OCI-LY3 (cell line): ENCODE measurements around the gene PKHD1.

Experiments
- H2AFZ ChIP-seq: fragments of 200-600, 300-600 bp; shearing (Covaris generic); 2 replicates; pipeline ENCODE4 v1.6.0; 2014; ENCODE audit warnings: antibody characterized with exemption, low read depth, low read length
- H3K27ac ChIP-seq: fragments of 200-600, 300-600 bp; sonication (generic); 2 replicates; pipeline ENCODE4 v1.5.1; 2014; ENCODE audit warnings: mild to moderate bottlenecking, low read length, moderate library complexity, mixed read lengths
- H3K27me3 ChIP-seq: fragments of 200-600, 300-600 bp; sonication (generic); 2 replicates; pipeline ENCODE4 v1.6.1; 2014; ENCODE audit warnings: low read depth, low read length, mixed read lengths
- H3K36me3 ChIP-seq: fragments of 200-600, 300-600 bp; sonication (generic); replicated peaks from 2 replicates; pipeline ENCODE3; 2014; ENCODE audit warnings: low read depth, low read length, mixed read lengths
- H3K4me1 ChIP-seq: fragments of 300-600, 200-600 bp; sonication (generic); 2 replicates; pipeline ENCODE4 v1.6.1; 2014; ENCODE audit warnings: low read length, mixed read lengths
- H3K4me2 ChIP-seq: fragments of 200-600, 300-600 bp; sonication (generic); 2 replicates; pipeline ENCODE4 v1.6.1; 2014; ENCODE audit warnings: low read length, mixed read lengths
- H3K4me3 ChIP-seq: fragments of 300-600, 200-600 bp; sonication (generic); 2 replicates; pipeline ENCODE4 v1.5.1; 2014; ENCODE audit warnings: antibody characterized with exemption, mild to moderate bottlenecking, low read length, moderate library complexity
- H3K79me2 ChIP-seq: fragments of 300-600, 200-600 bp; shearing (Covaris generic); 2 replicates; pipeline ENCODE4 v1.6.1; 2014; ENCODE audit warnings: mild to moderate bottlenecking, low read length, mixed read lengths
- H3K9ac ChIP-seq: fragments of 300-600, 200-600 bp; shearing (Covaris generic); 2 replicates; pipeline ENCODE4 v1.6.0; 2014; ENCODE audit warnings: mild to moderate bottlenecking, low read length, moderate library complexity
- H3K9me3 ChIP-seq: fragments of 200-600, 300-600 bp; shearing (Covaris generic); 2 replicates; pipeline ENCODE4 v1.6.1; 2014; ENCODE audit warnings: low read length, mixed read lengths; ENCODE audit not compliant: insufficient read depth
- H4K20me1 ChIP-seq: fragments of 200-600, 300-600 bp; sonication (generic); 2 replicates; pipeline ENCODE4 v1.6.1; 2016; ENCODE audit warnings: low read length, mixed read lengths; ENCODE audit not compliant: insufficient read depth
- CTCF ChIP-seq: fragments of 200-600, 300-600 bp; sonication (generic); IDR thresholded peaks from 2 replicates; pipeline ENCODE4 v1.5.1; 2014; ENCODE audit warnings: antibody characterized with exemption, low read length, low read depth
- EZH2phosphoT487 ChIP-seq: fragments of 200-600 bp; shearing (Covaris generic); IDR thresholded peaks from 2 replicates; pipeline ENCODE4 v1.6.1; 2018; ENCODE audit warnings: antibody characterized with exemption, mixed run types, low read depth

PKHD1 gene

DNA sequence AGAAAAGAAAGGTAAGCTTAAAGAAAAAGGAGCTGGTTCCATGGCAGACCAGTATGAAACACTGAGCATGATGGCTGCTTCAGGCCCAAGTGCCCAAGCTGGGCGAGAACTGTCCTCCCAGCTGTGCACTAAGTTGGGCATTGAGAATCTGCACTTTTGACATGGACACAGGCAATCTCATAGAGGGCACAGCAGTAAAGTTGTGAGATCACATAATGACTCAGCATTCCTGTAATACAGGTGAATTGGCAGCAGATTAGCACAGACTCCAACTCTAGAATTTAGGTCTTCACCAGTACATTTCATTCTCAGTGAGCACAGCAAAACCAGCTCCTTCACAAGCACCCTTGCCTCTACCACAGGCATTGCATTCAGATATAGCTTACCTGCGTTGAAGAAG lies 343.4 kb downstream of the PKHD1 start:
- Histone ChIP-seq H3K27me3 (no peaks in the 10 kb centered on the region), H2AFZ (no peak overlapping the region), H3K4me3 (no peak overlapping the region), H3K9me3 (no peaks in the 10 kb centered on the region), H3K27ac (no peak overlapping the region), H3K9ac (no peak overlapping the region), H3K4me2 (no peak overlapping the region), H3K36me3 (no peaks in the 10 kb centered on the region), H3K4me1 (peaks cover 6% of the 10 kb centered on the region; the same call in 1 of the 2 replicates), H4K20me1 (no peaks in the 10 kb centered on the region), H3K79me2 (no peaks in the 10 kb centered on the region)
- no peak for TF ChIP-seq CTCF
- no peak for TF ChIP-seq EZH2phosphoT487

GRCh38 chr6:51740658-51741057 lies 346.8 kb downstream of the PKHD1 start:
- no peak overlapping the region for H2AFZ ChIP-seq
- H3K4me1 ChIP-seq: no peaks in the 10 kb centered on the region
- H3K79me2 ChIP-seq: no peaks in the 10 kb centered on the region
- no peak overlapping the region for H3K4me2 ChIP-seq
- no peak overlapping the region for H3K9ac ChIP-seq
- H3K36me3 ChIP-seq: no peaks in the 10 kb centered on the region
- no peak for TF ChIP-seq CTCF
- TF ChIP-seq EZH2phosphoT487: no peak
- no peaks in the 10 kb centered on the region for H3K27me3 ChIP-seq
- no peak overlapping the region for H3K27ac ChIP-seq
- no peaks in the 10 kb centered on the region for H3K9me3 ChIP-seq
- H3K4me3 ChIP-seq: no peak overlapping the region
- no peaks in the 10 kb centered on the region for H4K20me1 ChIP-seq

DNA sequence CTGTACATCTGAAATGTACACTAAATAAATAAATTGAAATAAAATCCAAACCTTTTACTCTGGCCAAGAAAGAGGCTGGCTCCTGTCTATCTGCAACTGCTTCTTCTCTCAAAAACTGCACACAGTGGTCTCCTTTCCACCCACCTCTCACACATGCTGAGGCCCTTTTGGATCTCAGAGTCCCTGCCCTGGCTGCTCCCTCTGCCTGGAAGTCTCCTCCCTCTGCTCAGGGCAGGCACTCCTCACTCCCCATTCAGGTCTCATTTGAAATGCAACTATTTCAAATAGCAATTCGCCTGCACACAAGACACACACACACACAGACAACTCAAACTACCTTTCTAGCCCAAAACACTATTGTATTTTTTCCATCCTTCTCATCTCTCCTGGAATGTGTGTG lies 348.8 kb downstream of the PKHD1 start:
- no peaks in the 10 kb centered on the region for H3K9me3 ChIP-seq
- no peak overlapping the region for H3K4me2 ChIP-seq
- no peak overlapping the region for H3K4me3 ChIP-seq
- no peak overlapping the region for H3K27ac ChIP-seq
- H3K27me3 ChIP-seq: no peaks in the 10 kb centered on the region
- H3K9ac ChIP-seq: no peak overlapping the region
- H3K4me1 ChIP-seq: no peaks in the 10 kb centered on the region
- H3K79me2 ChIP-seq: no peaks in the 10 kb centered on the region
- no peaks in the 10 kb centered on the region for H3K36me3 ChIP-seq
- H2AFZ ChIP-seq: no peak overlapping the region
- H4K20me1 ChIP-seq: no peaks in the 10 kb centered on the region
- no peak for TF ChIP-seq CTCF

- Histone ChIP-seq H3K4me3 (no peak overlapping the region), H3K36me3 (no peaks in the 10 kb centered on the region), H4K20me1 (no peaks in the 10 kb centered on the region), H3K27me3 (no peaks in the 10 kb centered on the region), H3K27ac (no peak overlapping the region), H3K4me2 (no peak overlapping the region), H3K9me3 (no peaks in the 10 kb centered on the region), H3K79me2 (no peaks in the 10 kb centered on the region), H3K4me1 (no peaks in the 10 kb centered on the region), H2AFZ (no peak overlapping the region), H3K9ac (no peak overlapping the region)
- no peak for TF ChIP-seq EZH2phosphoT487
Measured at GRCh38 chr6:51737580-51738360, 349.6 kb downstream of the PKHD1 start.
